ENCODE measurements around the gene KCNK16. TPM values are rescaled to one million over a fixed set of nuclear protein-coding genes. Genes with fewer than 3 reads are reported as not detected.

Gene KCNK16
- total and polyA plus RNA-seq, 2 of the 8 experiments (the other 6 are each of a cell fraction or from before 2014, with no cell fraction given), result not detected

DNA sequence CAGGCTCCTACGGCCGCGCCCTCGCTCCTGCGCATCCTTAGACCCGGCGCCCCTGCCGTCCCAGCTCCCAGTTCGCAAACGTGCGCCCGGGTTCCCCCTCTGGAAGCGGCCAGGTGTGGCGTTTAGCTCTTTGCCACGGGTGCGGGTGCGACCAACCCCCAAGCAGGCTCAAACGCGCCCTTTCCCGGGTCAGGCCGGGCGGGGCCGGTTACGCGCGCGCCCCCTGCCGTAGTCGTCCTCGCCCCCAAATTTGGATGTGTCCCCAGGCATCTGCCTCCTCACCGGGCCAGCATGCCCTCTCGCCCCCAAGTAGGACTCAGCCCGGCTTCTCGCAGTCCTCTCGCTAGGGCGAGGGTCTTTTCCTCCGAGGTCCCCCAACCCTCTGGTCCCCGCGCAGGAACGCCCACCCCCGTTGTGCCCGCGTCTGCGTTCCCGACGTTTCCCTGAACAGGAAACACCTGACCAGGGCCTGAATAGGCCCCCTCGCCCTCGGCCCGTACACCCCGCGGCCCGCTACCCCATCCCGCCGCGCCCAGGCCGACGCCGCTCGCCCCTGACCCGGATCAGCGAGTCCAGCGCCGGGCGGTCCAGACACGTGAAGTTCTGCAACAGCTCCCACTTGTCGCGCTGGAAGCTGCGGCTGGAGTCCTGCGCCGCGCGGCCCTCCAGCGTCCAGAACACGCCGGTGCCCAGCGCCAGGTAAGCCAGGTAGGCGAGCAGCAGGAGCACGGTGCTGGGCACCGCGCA, 8.8 kb downstream of the KCNK16 start:
- H3K18ac ChIP-seq (ENCODE audit: extremely low read depth, low read length), result peak overlapping the region; percentile 32
- no peak overlapping the region for H3K4ac ChIP-seq (replicated peaks; ENCODE audit: insufficient read length, low read depth, low read length)
- H2BK20ac ChIP-seq (ENCODE audit: low read length), result no peak overlapping the region
- H3K14ac ChIP-seq (ENCODE audit: insufficient read length), result no peak overlapping the region
- H2AK5ac ChIP-seq (ENCODE audit: low read depth, low read length), result no peak overlapping the region
- peaks cover 12% of the 10 kb centered on the region; the same call in 1 of the 2 replicates for H3K23me2 ChIP-seq (ENCODE audit: low read depth, low read length)
- 2% methylated on average over 67 of the region's 80 CpGs; no CpG with 5 or more reads in 1 of the 2 experiments for WGBS, 2 experiments (ENCODE audit: extremely low coverage in 1 of 2, insufficient coverage in 1 of 2, insufficient read length in 1 of 2, insufficient replicate concordance in 2 of 2, low coverage in 1 of 2, low lambda C conversion rate in 2 of 2, missing lambda C conversion rate in 1 of 2)
- no peaks in the 10 kb centered on the region; the same call in 1 of the 2 replicates for H3K79me1 ChIP-seq (ENCODE audit: low read depth, low read length)
- no peak overlapping the region for H3K27ac ChIP-seq (ENCODE audit: low read depth, low read length)
- peak overlapping the region; percentile 75; the same call in 1 of the 2 replicates for H2BK5ac ChIP-seq (ENCODE audit: low read depth, low read length)
- H4K91ac ChIP-seq (replicated peaks; ENCODE audit: insufficient read length, low read length), result peak overlapping the region; percentile 41
- H3K4me1 ChIP-seq (replicated peaks in 1 of 4; ENCODE audit: control insufficient read depth in 3 of 4, insufficient read depth in 4 of 4, low read length in 3 of 4), result peaks cover 0 to 5% (median 3%) of the 10 kb centered on the region in 4 experiments; a peak in 4 of 7 replicates
- H3K9ac ChIP-seq (replicated peaks in 1 of 4; ENCODE audit: extremely low read depth in 1 of 4, low read depth in 3 of 4, low read length in 3 of 4), result peak overlapping the region in 2 of 4 experiments; percentile 29 to 34; a peak in 2 of 7 replicates
- CTCF ChIA-PET (ENCODE audit: partially characterized antibody), result interaction anchor here (0.7 to 47.4 kb wide), 13 partner anchors 10 to 310 kb away, joined by 3 to 1738 read pairs (median 6); partner anchors contain the start of gene KCNK5
- H2BK15ac ChIP-seq (ENCODE audit: low read length), result no peak overlapping the region
- H3K4me2 ChIP-seq (ENCODE audit: insufficient read depth in 1 of 2, low read depth in 2 of 2, low read length in 2 of 2), result peak overlapping the region; percentile 76 to 89
- DNase-seq (ENCODE audit: low read depth in 1 of 2, low spot score in 2 of 2) (peak in 1 of 2 experiments; percentile 83), FAIRE-seq (no peak)
- no peaks in the 10 kb centered on the region for H3K9me3 ChIP-seq (ENCODE audit: insufficient read depth in 2 of 2, low read depth in 1 of 2, low read length in 1 of 2)
- H4K20me1 ChIP-seq (replicated peaks in 1 of 2; ENCODE audit: control insufficient read depth in 1 of 2, insufficient read depth in 2 of 2, low read length in 2 of 2), result peaks cover 0 to 2% of the 10 kb centered on the region in 2 experiments
- H3K56ac ChIP-seq (replicated peaks; ENCODE audit: insufficient read length, low read depth, low read length), result no peak overlapping the region
- H2BK120ac ChIP-seq (replicated peaks; ENCODE audit: low read depth, low read length), result no peak overlapping the region
- no peak overlapping the region for H4K5ac ChIP-seq (ENCODE audit: insufficient read length, low read depth, low read length)
- POLR2A ChIA-PET (ENCODE audit: partially characterized antibody), result interaction anchor here (1.0 to 2.1 kb wide), 3 partner anchors 11 to 145 kb away, joined by 3 to 6 read pairs (median 4); no protein-coding TSS in a partner anchor
- H3K23ac ChIP-seq (ENCODE audit: insufficient read length), result no peak overlapping the region
- H3K36me3 ChIP-seq (ENCODE audit: control insufficient read depth in 2 of 4, insufficient read depth in 4 of 4, low read length in 3 of 4), result no peaks in the 10 kb centered on the region
- 0 out of 2 replicates have a peak overlapping the region, but pooled peaks have one; percentile 60 for H2BK12ac ChIP-seq (ENCODE audit: low read depth, low read length)
- peak overlapping the region; percentile 91 for H4K8ac ChIP-seq (ENCODE audit: extremely low read depth, insufficient read depth, low read length)
- peaks cover 26 to 53% (median 47%) of the 10 kb centered on the region in 4 experiments for H3K27me3 ChIP-seq (replicated peaks in 1 of 4; ENCODE audit: control insufficient read depth in 3 of 4, extremely low read depth in 1 of 4, insufficient read depth in 3 of 4, low read length in 3 of 4)
- peak overlapping the region; percentile 57; the same call in 1 of the 2 replicates for H2AFZ ChIP-seq (ENCODE audit: low read length)
- peak overlapping the region; percentile 37 to 68 (median 50) for H3K4me3 ChIP-seq (ENCODE audit: extremely low read depth in 1 of 4, insufficient read depth in 2 of 4, low read depth in 3 of 4, low read length in 4 of 4)
- H3K79me2 ChIP-seq (ENCODE audit: control insufficient read depth in 1 of 2, insufficient read depth in 2 of 2, low read length in 2 of 2), result no peaks in the 10 kb centered on the region
- TF ChIP-seq PHF8 (conservative IDR thresholded peaks at IDR 0.05; ENCODE audit: low read depth, low read length) (peak; percentile 46), EZH2 (IDR thresholded peaks at IDR 0.05; ENCODE audit: low read depth, low read length, severe bottlenecking) (peak; percentile 77), SAP30 (IDR thresholded peaks at IDR 0.05; ENCODE audit: insufficient read depth, insufficient replicate concordance, low read length) (no peak), POLR2AphosphoS5 (IDR thresholded peaks at IDR 0.05; ENCODE audit: low read depth, low read length) (no peak), MAX (IDR thresholded peaks at IDR 0.05) (peak; percentile 42), SUZ12 (IDR thresholded peaks at IDR 0.05; ENCODE audit: low read length) (peak; percentile 77), ATF2 (IDR thresholded peaks at IDR 0.05; ENCODE audit: low read length) (no peak), TBP (IDR thresholded peaks at IDR 0.05; ENCODE audit: low read depth, low read length) (0 out of 2 replicates have a peak, but pooled peaks have one; percentile 7)
